ENCODE measurements around the gene ATP5F1C. TPM values are rescaled to one million over a fixed set of nuclear protein-coding genes. Genes with fewer than 3 reads are reported as not detected.

The ATP5F1C gene
- total RNA-seq, 1 experiment from 2014 or later, result 288 TPM

DNA sequence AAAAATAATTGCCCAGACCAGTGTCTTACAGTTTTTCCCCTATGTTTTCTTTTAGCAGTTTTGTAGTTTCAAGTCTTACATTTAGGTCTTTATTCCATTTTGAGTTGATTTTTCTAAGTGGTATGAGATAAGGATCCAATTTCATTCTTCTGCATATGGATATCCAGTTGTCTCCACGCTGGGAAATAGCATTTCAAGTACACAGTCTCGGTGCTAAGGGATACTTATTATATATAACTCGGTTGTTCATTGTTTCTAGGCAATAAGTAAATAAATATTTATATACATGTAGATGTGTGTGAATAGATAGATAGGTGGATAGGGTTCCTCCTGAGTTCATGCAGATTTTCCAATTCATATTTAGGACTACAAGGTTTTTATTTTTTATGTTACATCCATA, 46.3 kb downstream of the ATP5F1C start:
- peaks cover 3% of the 10 kb centered on the region; the same call in 1 of the 2 replicates for H3K9me3 Mint-ChIP-seq
- no peak overlapping the region for H3K27ac Mint-ChIP-seq
- POLR2A ChIA-PET, result no interaction called here
- DNase-seq (ENCODE audit: low spot score), result no peak
- H3K4me3 Mint-ChIP-seq, result no peak overlapping the region
- 0 out of 2 replicates have a peak, but pooled peaks cover 7% of the 10 kb centered on the region for H3K36me3 Mint-ChIP-seq
- CTCF ChIA-PET, result no interaction called here
- no peaks in the 10 kb centered on the region for H3K27me3 Mint-ChIP-seq (ENCODE audit: low read depth)
- ATAC-seq, result no peak
- no peak for TF ChIP-seq NFYB (CRISPR knock-in tag; conservative IDR thresholded peaks at IDR 0.05; ENCODE audit: low read depth)
- peaks cover 7% of the 10 kb centered on the region for H3K4me1 Mint-ChIP-seq

DNA sequence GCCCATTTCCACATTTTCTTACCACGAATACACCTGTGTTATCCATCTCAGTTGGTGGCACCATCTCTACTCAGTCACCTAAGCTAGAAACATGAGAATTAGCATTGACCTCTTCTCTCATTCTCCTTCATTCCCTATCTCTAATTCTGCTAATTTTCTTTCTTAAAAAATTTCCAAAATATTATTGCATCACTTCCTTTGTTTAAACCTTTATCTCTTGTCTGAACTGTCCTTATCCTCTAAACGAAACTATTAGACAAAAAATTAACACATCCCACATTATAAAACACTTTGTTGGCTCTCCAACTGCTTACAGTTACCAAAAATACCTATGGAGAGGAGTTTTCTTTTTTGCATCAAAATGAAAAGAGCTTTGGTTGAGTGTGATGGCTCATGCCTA, 48.6 kb downstream of the ATP5F1C start:
- H3K27ac Mint-ChIP-seq, result no peak overlapping the region
- ChIA-PET CTCF (no interaction called here), POLR2A (no interaction called here)
- no peaks in the 10 kb centered on the region for H3K4me1 Mint-ChIP-seq
- no peaks in the 10 kb centered on the region for H3K27me3 Mint-ChIP-seq (ENCODE audit: low read depth)
- no peak overlapping the region for H3K4me3 Mint-ChIP-seq
- H3K9me3 Mint-ChIP-seq, result peaks cover 3% of the 10 kb centered on the region; the same call in 1 of the 2 replicates
- no peak for ATAC-seq
- DNase-seq (ENCODE audit: low spot score), result no peak
- H3K36me3 Mint-ChIP-seq, result 0 out of 2 replicates have a peak, but pooled peaks cover 7% of the 10 kb centered on the region
- no peak for TF ChIP-seq CREB1 (CRISPR knock-in tag; IDR thresholded peaks at IDR 0.05)
- no peak for TF ChIP-seq ZNF263 (CRISPR knock-in tag; IDR thresholded peaks at IDR 0.05; ENCODE audit: low read depth)
- no peak for TF ChIP-seq NR3C1 (CRISPR knock-in tag; conservative IDR thresholded peaks at IDR 0.05; ENCODE audit: low read depth)
- TF ChIP-seq TEAD1 (CRISPR knock-in tag; IDR thresholded peaks at IDR 0.05), result no peak
- no peak for TF ChIP-seq NR2C2 (CRISPR knock-in tag; IDR thresholded peaks at IDR 0.05)
- TF ChIP-seq, protein P1, sequence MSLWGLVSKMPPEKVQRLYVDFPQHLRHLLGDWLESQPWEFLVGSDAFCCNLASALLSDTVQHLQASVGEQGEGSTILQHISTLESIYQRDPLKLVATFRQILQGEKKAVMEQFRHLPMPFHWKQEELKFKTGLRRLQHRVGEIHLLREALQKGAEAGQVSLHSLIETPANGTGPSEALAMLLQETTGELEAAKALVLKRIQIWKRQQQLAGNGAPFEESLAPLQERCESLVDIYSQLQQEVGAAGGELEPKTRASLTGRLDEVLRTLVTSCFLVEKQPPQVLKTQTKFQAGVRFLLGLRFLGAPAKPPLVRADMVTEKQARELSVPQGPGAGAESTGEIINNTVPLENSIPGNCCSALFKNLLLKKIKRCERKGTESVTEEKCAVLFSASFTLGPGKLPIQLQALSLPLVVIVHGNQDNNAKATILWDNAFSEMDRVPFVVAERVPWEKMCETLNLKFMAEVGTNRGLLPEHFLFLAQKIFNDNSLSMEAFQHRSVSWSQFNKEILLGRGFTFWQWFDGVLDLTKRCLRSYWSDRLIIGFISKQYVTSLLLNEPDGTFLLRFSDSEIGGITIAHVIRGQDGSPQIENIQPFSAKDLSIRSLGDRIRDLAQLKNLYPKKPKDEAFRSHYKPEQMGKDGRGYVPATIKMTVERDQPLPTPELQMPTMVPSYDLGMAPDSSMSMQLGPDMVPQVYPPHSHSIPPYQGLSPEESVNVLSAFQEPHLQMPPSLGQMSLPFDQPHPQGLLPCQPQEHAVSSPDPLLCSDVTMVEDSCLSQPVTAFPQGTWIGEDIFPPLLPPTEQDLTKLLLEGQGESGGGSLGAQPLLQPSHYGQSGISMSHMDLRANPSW (CRISPR knock-in tag; conservative IDR thresholded peaks at IDR 0.05; ENCODE audit: low read depth), result no peak
- no peak for TF ChIP-seq E2F4 (CRISPR knock-in tag; IDR thresholded peaks at IDR 0.05; ENCODE audit: borderline replicate concordance, low read depth)
- TF ChIP-seq, protein P2, sequence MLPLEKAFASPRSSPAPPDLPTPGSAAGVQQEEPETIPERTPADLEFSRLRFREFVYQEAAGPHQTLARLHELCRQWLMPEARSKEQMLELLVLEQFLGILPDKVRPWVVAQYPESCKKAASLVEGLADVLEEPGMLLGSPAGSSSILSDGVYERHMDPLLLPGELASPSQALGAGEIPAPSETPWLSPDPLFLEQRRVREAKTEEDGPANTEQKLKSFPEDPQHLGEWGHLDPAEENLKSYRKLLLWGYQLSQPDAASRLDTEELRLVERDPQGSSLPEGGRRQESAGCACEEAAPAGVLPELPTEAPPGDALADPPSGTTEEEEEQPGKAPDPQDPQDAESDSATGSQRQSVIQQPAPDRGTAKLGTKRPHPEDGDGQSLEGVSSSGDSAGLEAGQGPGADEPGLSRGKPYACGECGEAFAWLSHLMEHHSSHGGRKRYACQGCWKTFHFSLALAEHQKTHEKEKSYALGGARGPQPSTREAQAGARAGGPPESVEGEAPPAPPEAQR (CRISPR knock-in tag; IDR thresholded peaks at IDR 0.05), result no peak
- TF ChIP-seq PRRX2 (CRISPR knock-in tag; IDR thresholded peaks at IDR 0.05), result no peak
- no peak for TF ChIP-seq GTF2I (CRISPR knock-in tag; conservative IDR thresholded peaks at IDR 0.05)
- no peak for TF ChIP-seq ZNF232 (CRISPR knock-in tag; IDR thresholded peaks at IDR 0.05)
- TF ChIP-seq, protein P3, sequence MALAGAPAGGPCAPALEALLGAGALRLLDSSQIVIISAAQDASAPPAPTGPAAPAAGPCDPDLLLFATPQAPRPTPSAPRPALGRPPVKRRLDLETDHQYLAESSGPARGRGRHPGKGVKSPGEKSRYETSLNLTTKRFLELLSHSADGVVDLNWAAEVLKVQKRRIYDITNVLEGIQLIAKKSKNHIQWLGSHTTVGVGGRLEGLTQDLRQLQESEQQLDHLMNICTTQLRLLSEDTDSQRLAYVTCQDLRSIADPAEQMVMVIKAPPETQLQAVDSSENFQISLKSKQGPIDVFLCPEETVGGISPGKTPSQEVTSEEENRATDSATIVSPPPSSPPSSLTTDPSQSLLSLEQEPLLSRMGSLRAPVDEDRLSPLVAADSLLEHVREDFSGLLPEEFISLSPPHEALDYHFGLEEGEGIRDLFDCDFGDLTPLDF (CRISPR knock-in tag; IDR thresholded peaks at IDR 0.05), result no peak
- no peak for TF ChIP-seq ZNF671 (CRISPR knock-in tag; IDR thresholded peaks at IDR 0.05)
- TF ChIP-seq EMX1 (CRISPR knock-in tag; IDR thresholded peaks at IDR 0.05), result no peak
- no peak for TF ChIP-seq PRDM15 (CRISPR knock-in tag; IDR thresholded peaks at IDR 0.05)
- TF ChIP-seq, protein P4, sequence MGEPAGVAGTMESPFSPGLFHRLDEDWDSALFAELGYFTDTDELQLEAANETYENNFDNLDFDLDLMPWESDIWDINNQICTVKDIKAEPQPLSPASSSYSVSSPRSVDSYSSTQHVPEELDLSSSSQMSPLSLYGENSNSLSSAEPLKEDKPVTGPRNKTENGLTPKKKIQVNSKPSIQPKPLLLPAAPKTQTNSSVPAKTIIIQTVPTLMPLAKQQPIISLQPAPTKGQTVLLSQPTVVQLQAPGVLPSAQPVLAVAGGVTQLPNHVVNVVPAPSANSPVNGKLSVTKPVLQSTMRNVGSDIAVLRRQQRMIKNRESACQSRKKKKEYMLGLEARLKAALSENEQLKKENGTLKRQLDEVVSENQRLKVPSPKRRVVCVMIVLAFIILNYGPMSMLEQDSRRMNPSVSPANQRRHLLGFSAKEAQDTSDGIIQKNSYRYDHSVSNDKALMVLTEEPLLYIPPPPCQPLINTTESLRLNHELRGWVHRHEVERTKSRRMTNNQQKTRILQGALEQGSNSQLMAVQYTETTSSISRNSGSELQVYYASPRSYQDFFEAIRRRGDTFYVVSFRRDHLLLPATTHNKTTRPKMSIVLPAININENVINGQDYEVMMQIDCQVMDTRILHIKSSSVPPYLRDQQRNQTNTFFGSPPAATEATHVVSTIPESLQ (CRISPR knock-in tag; IDR thresholded peaks at IDR 0.05), result no peak
- no peak for TF ChIP-seq ARID4B (CRISPR knock-in tag; IDR thresholded peaks at IDR 0.05; ENCODE audit: borderline replicate concordance)
- no peak for TF ChIP-seq TCF7 (CRISPR knock-in tag; IDR thresholded peaks at IDR 0.05; ENCODE audit: low read depth)

Data from WTC11 (cell line).